ENCODE results near the gene CBLIF. TPM values are rescaled to one million over a fixed set of nuclear protein-coding genes. Genes with fewer than 3 reads are reported as not detected.

The CBLIF gene
- polyA plus RNA-seq, 1 experiment: not detected

DNA sequence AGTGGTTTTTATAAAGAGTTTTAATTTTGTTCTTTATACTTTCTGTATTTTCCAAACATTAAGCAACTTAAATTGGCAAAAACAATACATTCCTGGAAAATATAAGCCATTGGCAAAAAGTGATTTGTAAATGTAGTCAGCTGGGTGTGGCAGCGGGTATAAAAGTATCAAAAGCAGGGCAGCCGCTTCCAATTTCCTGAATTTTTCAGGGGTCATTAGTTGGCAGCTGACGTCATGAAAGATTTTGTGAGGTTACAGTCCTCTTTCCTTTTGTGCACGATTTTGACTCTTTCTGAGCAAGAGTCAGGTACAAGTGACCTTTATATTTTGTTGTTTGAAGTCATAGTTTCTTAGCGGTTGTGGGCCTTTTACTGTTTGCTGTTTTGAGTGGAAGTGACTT is 33.3 kb upstream of the CBLIF start, which contains the start of gene OOSP3:
TSS of gene OOSP3 (plus strand) at position 208 of the 400 bp plus-strand sequence. CDS start at position 235, 27 bp downstream.
- Histone ChIP-seq H3K27ac (ENCODE audit: low read depth, low read length) (no peak within 1 kb of the TSS), H3K9me3 (ENCODE audit: control insufficient read depth, insufficient read depth, low read length) (no peaks in the 10 kb centered on the region), H3K27me3 (ENCODE audit: control insufficient read depth, insufficient read depth, low read length) (no peaks in the 10 kb centered on the region), H3K4me3 (ENCODE audit: low read depth, low read length) (no peak within 1 kb of the TSS)
- CTCF ChIA-PET: no interaction called here
- POLR2A ChIA-PET: no interaction called here
- no peak for DNase-seq (ENCODE audit: low read depth, low spot score)
- TF ChIP-seq, protein P1, sequence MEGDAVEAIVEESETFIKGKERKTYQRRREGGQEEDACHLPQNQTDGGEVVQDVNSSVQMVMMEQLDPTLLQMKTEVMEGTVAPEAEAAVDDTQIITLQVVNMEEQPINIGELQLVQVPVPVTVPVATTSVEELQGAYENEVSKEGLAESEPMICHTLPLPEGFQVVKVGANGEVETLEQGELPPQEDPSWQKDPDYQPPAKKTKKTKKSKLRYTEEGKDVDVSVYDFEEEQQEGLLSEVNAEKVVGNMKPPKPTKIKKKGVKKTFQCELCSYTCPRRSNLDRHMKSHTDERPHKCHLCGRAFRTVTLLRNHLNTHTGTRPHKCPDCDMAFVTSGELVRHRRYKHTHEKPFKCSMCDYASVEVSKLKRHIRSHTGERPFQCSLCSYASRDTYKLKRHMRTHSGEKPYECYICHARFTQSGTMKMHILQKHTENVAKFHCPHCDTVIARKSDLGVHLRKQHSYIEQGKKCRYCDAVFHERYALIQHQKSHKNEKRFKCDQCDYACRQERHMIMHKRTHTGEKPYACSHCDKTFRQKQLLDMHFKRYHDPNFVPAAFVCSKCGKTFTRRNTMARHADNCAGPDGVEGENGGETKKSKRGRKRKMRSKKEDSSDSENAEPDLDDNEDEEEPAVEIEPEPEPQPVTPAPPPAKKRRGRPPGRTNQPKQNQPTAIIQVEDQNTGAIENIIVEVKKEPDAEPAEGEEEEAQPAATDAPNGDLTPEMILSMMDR (IDR thresholded peaks at IDR 0.05; ENCODE audit: low read depth, low read length): no peak

DNA sequence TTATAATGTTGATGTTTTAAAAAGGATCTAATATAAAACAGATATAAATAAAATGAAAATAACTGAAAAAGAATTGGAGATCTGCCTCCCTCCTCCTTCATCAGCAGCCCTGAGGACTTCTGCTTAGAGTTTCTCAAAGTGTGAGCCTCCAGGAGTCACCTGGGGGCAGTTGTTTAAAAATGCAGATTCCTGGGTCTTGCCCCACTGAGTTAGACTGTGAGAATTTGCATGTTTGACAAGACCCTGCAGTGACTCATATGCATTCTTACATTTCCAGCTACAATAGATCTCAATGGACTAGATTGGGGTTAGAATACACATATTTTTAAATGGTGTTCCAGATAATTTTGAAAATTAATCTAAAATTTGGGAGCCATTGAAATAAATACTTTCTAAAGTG is 32.5 kb upstream of the CBLIF start:
- ChIA-PET CTCF (no interaction called here), POLR2A (no interaction called here)
- TF ChIP-seq, protein P1 (IDR thresholded peaks at IDR 0.05; ENCODE audit: low read depth, low read length): no peak
- Histone ChIP-seq H3K27me3 (ENCODE audit: control insufficient read depth, insufficient read depth, low read length) (no peaks in the 10 kb centered on the region), H3K27ac (ENCODE audit: low read depth, low read length) (no peak overlapping the region), H3K9me3 (ENCODE audit: control insufficient read depth, insufficient read depth, low read length) (no peaks in the 10 kb centered on the region), H3K4me3 (ENCODE audit: low read depth, low read length) (no peak overlapping the region)
- DNase-seq (ENCODE audit: low read depth, low spot score): no peak

DNA sequence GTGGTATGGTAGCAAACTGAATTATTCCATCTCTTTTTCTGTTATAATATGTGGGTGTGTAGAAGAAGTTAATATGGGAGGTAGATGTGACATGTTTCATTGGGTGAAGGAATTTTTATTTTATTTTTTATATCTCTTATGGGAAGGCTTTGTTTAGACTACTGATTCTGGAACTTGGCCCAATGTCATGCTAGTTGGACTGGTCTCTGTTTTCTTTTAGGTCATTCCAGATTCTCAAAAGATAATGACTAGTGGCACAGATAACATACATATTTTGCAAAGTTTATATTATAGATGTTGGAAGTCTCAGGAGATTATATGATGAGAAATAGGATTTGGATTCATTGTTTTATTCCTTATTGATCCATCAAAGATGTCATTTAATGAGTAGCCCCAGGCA is 32.0 kb upstream of the CBLIF start:
- CTCF ChIA-PET: no interaction called here
- no peaks in the 10 kb centered on the region for H3K9me3 ChIP-seq (ENCODE audit: control insufficient read depth, insufficient read depth, low read length)
- POLR2A ChIA-PET: no interaction called here
- no peak overlapping the region for H3K27ac ChIP-seq (ENCODE audit: low read depth, low read length)
- TF ChIP-seq, protein P1 (IDR thresholded peaks at IDR 0.05; ENCODE audit: low read depth, low read length): no peak
- no peak for DNase-seq (ENCODE audit: low read depth, low spot score)
- H3K4me3 ChIP-seq (ENCODE audit: low read depth, low read length): no peak overlapping the region
- no peaks in the 10 kb centered on the region for H3K27me3 ChIP-seq (ENCODE audit: control insufficient read depth, insufficient read depth, low read length)

DNA sequence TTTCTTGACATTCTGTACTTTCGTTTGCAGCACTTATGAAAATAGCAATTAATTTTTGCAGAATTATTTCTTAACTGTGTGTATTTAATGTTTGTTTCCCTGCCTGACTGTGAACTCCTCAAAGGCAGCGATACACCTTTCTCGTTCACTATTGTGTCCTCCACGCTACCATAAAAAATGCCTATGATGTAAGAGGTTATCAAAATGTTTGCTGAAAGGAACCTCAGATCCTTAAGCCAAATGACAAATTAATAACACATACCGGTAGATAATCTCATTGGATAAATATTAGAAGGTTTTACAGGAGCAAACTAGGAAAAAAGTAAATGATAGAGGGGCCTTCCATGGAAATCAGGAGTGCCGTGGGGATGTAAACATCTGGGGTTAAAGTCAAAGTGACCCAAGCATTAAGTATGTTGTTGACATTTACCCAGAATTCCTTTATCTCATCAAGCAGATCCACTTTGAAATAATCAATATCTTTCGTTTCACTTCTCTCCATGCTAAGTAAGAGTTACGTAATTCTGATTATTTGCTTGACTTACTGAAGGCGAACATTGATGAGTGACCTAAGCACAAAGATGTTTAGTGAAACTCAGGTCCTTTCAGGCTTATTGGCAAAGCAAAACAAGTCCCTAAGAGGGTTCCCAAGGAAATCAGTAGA is 30.7 kb upstream of the CBLIF start:
- ChIA-PET POLR2A (no interaction called here), CTCF (no interaction called here)
- TF ChIP-seq, protein P1 (IDR thresholded peaks at IDR 0.05; ENCODE audit: low read depth, low read length): no peak
- Histone ChIP-seq H3K27ac (ENCODE audit: low read depth, low read length) (no peak overlapping the region), H3K27me3 (ENCODE audit: control insufficient read depth, insufficient read depth, low read length) (no peaks in the 10 kb centered on the region), H3K4me3 (ENCODE audit: low read depth, low read length) (no peak overlapping the region), H3K9me3 (ENCODE audit: control insufficient read depth, insufficient read depth, low read length) (no peaks in the 10 kb centered on the region)
- no peak for DNase-seq (ENCODE audit: low read depth, low spot score)

DNA sequence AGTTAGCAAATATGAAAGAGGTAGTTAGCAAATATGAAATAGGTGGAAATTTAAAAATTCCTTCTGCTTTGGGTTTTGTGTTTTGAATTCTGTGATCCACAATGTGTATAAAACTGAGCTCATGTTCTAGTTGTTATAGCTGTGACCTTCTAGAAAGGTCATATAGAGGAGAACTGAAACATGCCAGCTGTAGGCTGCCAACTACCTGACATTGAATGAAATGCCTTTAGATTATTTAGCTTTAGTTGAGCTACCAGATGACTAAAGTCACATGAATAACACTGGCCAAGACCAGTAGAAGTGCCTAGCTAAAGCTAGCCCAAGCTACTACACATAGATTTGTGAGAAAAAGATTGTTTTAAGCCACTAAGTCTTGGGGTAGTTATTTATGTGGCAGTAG is 26.8 kb upstream of the CBLIF start:
- DNase-seq (ENCODE audit: low read depth, low spot score): no peak
- Histone ChIP-seq H3K27me3 (ENCODE audit: control insufficient read depth, insufficient read depth, low read length) (no peaks in the 10 kb centered on the region), H3K27ac (ENCODE audit: low read depth, low read length) (no peak overlapping the region), H3K4me3 (ENCODE audit: low read depth, low read length) (no peak overlapping the region), H3K9me3 (ENCODE audit: control insufficient read depth, insufficient read depth, low read length) (no peaks in the 10 kb centered on the region)
- TF ChIP-seq, protein P1 (IDR thresholded peaks at IDR 0.05; ENCODE audit: low read depth, low read length): no peak
- CTCF ChIA-PET: no interaction called here
- POLR2A ChIA-PET: no interaction called here

Data from AG04450 (cell line).